ENCODE measurements around the gene GRHPR. TPM values are rescaled to one million over a fixed set of nuclear protein-coding genes. Genes with fewer than 3 reads are reported as not detected.

GRHPR gene
- total and polyA plus RNA-seq, 2 of the 8 experiments (the other 6 are each of a cell fraction or from before 2014, with no cell fraction given), result 97.0 to 201 TPM

- Histone ChIP-seq H3K4me3 (ENCODE audit: extremely low read depth in 1 of 4, insufficient read depth in 2 of 4, low read depth in 3 of 4, low read length in 4 of 4) (peak overlapping the region in 1 of 4 experiments; percentile 41; a peak in 3 of 8 replicates), H3K23ac (ENCODE audit: insufficient read length) (no peak overlapping the region), H3K27ac (ENCODE audit: low read depth, low read length) (peak overlapping the region; percentile 60; the same call in 1 of the 2 replicates), H2BK20ac (ENCODE audit: low read length) (peak overlapping the region; percentile 27; the same call in 1 of the 2 replicates), H3K18ac (ENCODE audit: extremely low read depth, low read length) (peak overlapping the region; percentile 33), H3K4me1 (replicated peaks in 1 of 4; ENCODE audit: control insufficient read depth in 3 of 4, insufficient read depth in 4 of 4, low read length in 3 of 4) (peaks cover 2 to 9% (median 4%) of the 10 kb centered on the region in 4 experiments; a peak in 5 of 7 replicates), H3K27me3 (replicated peaks in 1 of 4; ENCODE audit: control insufficient read depth in 3 of 4, extremely low read depth in 1 of 4, insufficient read depth in 3 of 4, low read length in 3 of 4) (no peaks in the 10 kb centered on the region), H3K79me1 (ENCODE audit: low read depth, low read length) (no peaks in the 10 kb centered on the region), H2BK15ac (ENCODE audit: low read length) (no peak overlapping the region), H4K8ac (ENCODE audit: extremely low read depth, insufficient read depth, low read length) (peak overlapping the region; percentile 79; the same call in 1 of the 2 replicates), H2BK12ac (ENCODE audit: low read depth, low read length) (peak overlapping the region; percentile 95), H3K36me3 (ENCODE audit: control insufficient read depth in 2 of 4, insufficient read depth in 4 of 4, low read length in 3 of 4) (no peaks in the 10 kb centered on the region), H4K5ac (ENCODE audit: insufficient read length, low read depth, low read length) (peak overlapping the region; percentile 96), H3K4me2 (ENCODE audit: insufficient read depth in 1 of 2, low read depth in 2 of 2, low read length in 2 of 2) (peak overlapping the region; percentile 22 to 50), H2BK120ac (replicated peaks; ENCODE audit: low read depth, low read length) (peak overlapping the region; percentile 98), H3K4ac (replicated peaks; ENCODE audit: insufficient read length, low read depth, low read length) (no peak overlapping the region), H2AK5ac (ENCODE audit: low read depth, low read length) (peak overlapping the region; percentile 89; the same call in 1 of the 2 replicates), H3K9me3 (ENCODE audit: insufficient read depth in 2 of 2, low read depth in 1 of 2, low read length in 1 of 2) (peaks cover 13 to 15% of the 10 kb centered on the region in 2 experiments; a peak in 3 of 4 replicates), H4K20me1 (replicated peaks in 1 of 2; ENCODE audit: control insufficient read depth in 1 of 2, insufficient read depth in 2 of 2, low read length in 2 of 2) (no peaks in the 10 kb centered on the region), H3K9ac (replicated peaks in 1 of 4; ENCODE audit: extremely low read depth in 1 of 4, low read depth in 3 of 4, low read length in 3 of 4) (peak overlapping the region in 2 of 4 experiments; percentile 28 to 34; a peak in 2 of 7 replicates), H2AFZ (ENCODE audit: low read length) (peak overlapping the region; percentile 16; the same call in 1 of the 2 replicates), H3K14ac (ENCODE audit: insufficient read length) (no peak overlapping the region), H2BK5ac (ENCODE audit: low read depth, low read length) (peak overlapping the region; percentile 89), H3K56ac (replicated peaks; ENCODE audit: insufficient read length, low read depth, low read length) (peak overlapping the region; percentile 93), H4K91ac (replicated peaks; ENCODE audit: insufficient read length, low read length) (peak overlapping the region; percentile 97), H3K23me2 (ENCODE audit: low read depth, low read length) (peaks cover 2% of the 10 kb centered on the region; the same call in 1 of the 2 replicates), H3K79me2 (ENCODE audit: control insufficient read depth in 1 of 2, insufficient read depth in 2 of 2, low read length in 2 of 2) (no peaks in the 10 kb centered on the region)
- WGBS, 2 experiments (ENCODE audit: extremely low coverage in 1 of 2, insufficient coverage in 1 of 2, insufficient read length in 1 of 2, insufficient replicate concordance in 2 of 2, low coverage in 1 of 2, low lambda C conversion rate in 2 of 2, missing lambda C conversion rate in 1 of 2), result 38% methylated on average over 6 of the region's 7 CpGs; no CpG with 5 or more reads in 1 of the 2 experiments
- peak in 1 of 2 experiments; percentile 58 for DNase-seq (ENCODE audit: low read depth in 1 of 2, low spot score in 2 of 2)
- POLR2A ChIA-PET (ENCODE audit: partially characterized antibody), result interaction anchor here (1.0 to 1.4 kb wide), 3 partner anchors 10 to 302 kb away, joined by 3 read pairs; no protein-coding TSS in a partner anchor
- FAIRE-seq, result peak; percentile 94
- CTCF ChIA-PET (ENCODE audit: partially characterized antibody), result no interaction called here
- no peak for TF ChIP-seq ZNF274 (IDR thresholded peaks at IDR 0.05; ENCODE audit: borderline replicate concordance, extremely low read depth, low read length)
Measured at GRCh38 chr9:37471942-37472684, 49.6 kb downstream of the GRHPR start.

Measured in H1 (cell line).